Stomach smooth muscle (tissue), 2 donors: ENCODE measurements around the gene HDAC7.
"Not testable (repeated sequence)": the region's sequence is repeated elsewhere in the genome, so short reads cannot be mapped to it uniquely, and the experiment has no call there.

Source experiments
- H3K27ac ChIP-seq: one replicate; pipeline ENCODE4 v1.7.0; 2013; ENCODE audit warnings: mild to moderate bottlenecking, low read length, inconsistent platforms
- H3K27me3 ChIP-seq, 2 donors: one replicate each; pipeline ENCODE4 v1.7.0; 2013; ENCODE audit warnings: low read length in 2 of 2; ENCODE audit not compliant: insufficient read depth in 2 of 2, control insufficient read depth in 1 of 2
- H3K36me3 ChIP-seq, 2 donors: one replicate each; pipeline ENCODE4 v1.7.0; 2013; ENCODE audit warnings: low read length in 2 of 2; ENCODE audit not compliant: control insufficient read depth in 2 of 2, insufficient read depth in 2 of 2
- H3K4me1 ChIP-seq: one replicate; pipeline ENCODE4 v1.7.0; 2013; ENCODE audit warnings: low read length; ENCODE audit not compliant: control insufficient read depth, insufficient read depth
- H3K4me3 ChIP-seq, 2 donors: one replicate each; pipeline ENCODE4 v1.7.0; 2013; ENCODE audit warnings: low read length in 2 of 2
- H3K9ac ChIP-seq, 2 donors: one replicate each; pipeline ENCODE4 v1.7.0; 2013; ENCODE audit warnings: low read length in 2 of 2, mild to moderate bottlenecking in 1 of 2
- H3K9me3 ChIP-seq, 2 donors: one replicate each; pipeline ENCODE4 v1.7.0; 2013; ENCODE audit warnings: low read length in 2 of 2; ENCODE audit not compliant: control insufficient read depth in 2 of 2
- donor health status: healthy.
- donor health status: Pancreatic carcinoma.

The HDAC7 gene

DNA sequence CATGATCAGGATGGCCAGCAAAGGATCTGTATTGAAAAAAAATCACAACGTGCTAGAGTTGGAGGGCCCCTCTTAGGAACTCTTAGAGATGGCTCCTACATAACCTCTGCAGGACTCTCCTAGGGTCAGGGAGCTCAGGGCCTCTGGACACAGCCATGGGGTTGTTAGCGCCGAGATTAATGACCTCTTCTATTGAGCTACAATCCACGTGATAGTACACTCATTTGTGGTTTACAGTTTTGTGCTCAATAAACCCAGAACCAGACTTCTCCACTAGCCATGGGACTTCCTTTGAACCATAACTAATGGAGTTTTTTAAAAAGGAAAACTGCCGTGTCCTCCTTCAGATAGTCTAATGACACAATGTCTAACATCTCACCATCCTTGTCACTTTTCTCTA lies 29.6 kb upstream of the HDAC7 start:
- H3K27me3 ChIP-seq = peaks cover 0 to 4% of the 10 kb centered on the region in 2 donors
- H3K4me3 ChIP-seq = no peak overlapping the region
- no peaks in the 10 kb centered on the region for H3K36me3 ChIP-seq
- H3K4me1 ChIP-seq = no peaks in the 10 kb centered on the region
- H3K9me3 ChIP-seq = no peaks in the 10 kb centered on the region
- no peak overlapping the region for H3K9ac ChIP-seq
- H3K27ac ChIP-seq = no peak overlapping the region

DNA sequence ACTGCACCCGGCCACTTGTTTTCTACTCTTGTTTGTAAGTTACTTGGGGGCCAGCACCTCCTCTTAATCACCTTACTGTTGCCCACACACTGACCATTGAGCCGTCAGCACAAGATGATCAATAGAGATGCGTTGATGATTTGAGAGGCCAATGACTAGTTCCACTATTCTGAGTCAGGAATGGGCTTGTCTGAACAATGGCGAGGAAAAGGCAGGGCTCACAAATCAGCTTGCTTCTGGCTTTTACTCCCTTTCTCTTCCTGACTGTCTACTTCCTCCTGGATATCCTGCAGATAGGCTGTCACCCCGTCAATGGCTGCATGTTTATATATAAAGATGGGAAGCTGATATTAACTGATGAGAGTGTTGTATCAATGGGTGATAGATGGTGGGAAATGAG lies 29.1 kb upstream of the HDAC7 start:
- peaks cover 0 to 4% of the 10 kb centered on the region in 2 donors for H3K27me3 ChIP-seq
- no peaks in the 10 kb centered on the region for H3K9me3 ChIP-seq
- no peaks in the 10 kb centered on the region for H3K4me1 ChIP-seq
- H3K4me3 ChIP-seq = no peak overlapping the region
- no peak overlapping the region for H3K9ac ChIP-seq
- H3K27ac ChIP-seq = no peak overlapping the region
- no peaks in the 10 kb centered on the region for H3K36me3 ChIP-seq

DNA sequence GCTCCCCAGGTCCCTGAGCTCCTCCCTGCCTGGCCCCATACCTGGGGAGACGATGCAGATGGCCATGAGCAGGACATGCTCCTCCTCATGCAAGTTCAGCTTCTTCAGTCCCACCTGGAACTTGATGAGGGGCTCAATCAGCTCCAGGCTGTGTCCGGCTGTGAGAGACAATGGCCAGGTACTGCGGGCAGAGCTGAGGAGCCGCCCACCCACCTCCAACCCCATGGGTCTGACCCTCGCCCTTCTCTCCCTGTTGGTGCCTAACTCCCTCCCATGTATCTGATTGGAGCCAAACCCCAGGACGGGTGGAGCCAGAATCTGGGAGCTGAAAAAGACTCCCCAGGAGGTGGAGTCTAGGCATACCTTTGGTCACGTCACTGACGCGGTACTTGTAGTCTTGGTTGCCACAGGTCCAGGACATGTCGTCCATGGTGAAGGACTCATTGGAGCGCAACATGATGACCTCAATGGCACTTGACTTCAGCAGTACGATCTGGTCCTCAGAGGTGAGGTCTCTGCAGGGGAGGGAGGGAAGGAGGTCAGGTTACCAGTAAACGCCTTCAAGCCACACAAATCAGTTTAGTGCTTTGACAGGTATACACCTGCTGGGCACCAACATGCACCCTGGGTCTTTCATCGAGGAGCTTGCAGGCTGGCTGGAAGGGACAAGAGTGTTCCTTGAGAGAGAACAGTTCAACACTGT lies 26.7 kb upstream of the HDAC7 start:
- no peaks in the 10 kb centered on the region for H3K9me3 ChIP-seq
- no peak overlapping the region for H3K9ac ChIP-seq
- no peak overlapping the region for H3K4me3 ChIP-seq
- H3K27me3 ChIP-seq = peaks cover 0 to 4% of the 10 kb centered on the region in 2 donors
- no peak overlapping the region for H3K27ac ChIP-seq
- H3K36me3 ChIP-seq = no peaks in the 10 kb centered on the region
- H3K4me1 ChIP-seq = no peaks in the 10 kb centered on the region

DNA sequence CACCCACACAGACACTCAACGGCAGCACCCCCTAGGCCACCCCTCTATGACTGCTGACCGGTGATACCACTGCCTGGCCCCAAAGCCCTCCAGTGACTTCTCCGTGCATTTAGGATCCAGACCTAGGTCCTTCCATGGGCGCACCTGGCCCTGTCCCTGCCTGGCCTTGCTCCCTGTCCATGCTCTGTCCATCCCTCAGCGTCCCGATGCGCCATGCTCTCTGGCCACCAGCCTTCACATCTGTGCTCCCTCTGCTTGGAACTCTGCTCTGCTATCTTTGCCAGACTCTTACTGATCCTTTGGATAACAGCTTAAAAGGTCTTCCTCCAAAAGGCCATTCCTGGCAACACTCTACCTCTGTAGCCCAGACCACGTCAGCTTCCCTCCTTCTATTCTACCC lies 25.4 kb upstream of the HDAC7 start:
- Histone ChIP-seq H3K27me3 (peaks cover 0 to 4% of the 10 kb centered on the region in 2 donors), H3K4me3 (no peak overlapping the region), H3K9ac (no peak overlapping the region), H3K4me1 (no peaks in the 10 kb centered on the region), H3K27ac (no peak overlapping the region), H3K36me3 (no peaks in the 10 kb centered on the region), H3K9me3 (no peaks in the 10 kb centered on the region)

DNA sequence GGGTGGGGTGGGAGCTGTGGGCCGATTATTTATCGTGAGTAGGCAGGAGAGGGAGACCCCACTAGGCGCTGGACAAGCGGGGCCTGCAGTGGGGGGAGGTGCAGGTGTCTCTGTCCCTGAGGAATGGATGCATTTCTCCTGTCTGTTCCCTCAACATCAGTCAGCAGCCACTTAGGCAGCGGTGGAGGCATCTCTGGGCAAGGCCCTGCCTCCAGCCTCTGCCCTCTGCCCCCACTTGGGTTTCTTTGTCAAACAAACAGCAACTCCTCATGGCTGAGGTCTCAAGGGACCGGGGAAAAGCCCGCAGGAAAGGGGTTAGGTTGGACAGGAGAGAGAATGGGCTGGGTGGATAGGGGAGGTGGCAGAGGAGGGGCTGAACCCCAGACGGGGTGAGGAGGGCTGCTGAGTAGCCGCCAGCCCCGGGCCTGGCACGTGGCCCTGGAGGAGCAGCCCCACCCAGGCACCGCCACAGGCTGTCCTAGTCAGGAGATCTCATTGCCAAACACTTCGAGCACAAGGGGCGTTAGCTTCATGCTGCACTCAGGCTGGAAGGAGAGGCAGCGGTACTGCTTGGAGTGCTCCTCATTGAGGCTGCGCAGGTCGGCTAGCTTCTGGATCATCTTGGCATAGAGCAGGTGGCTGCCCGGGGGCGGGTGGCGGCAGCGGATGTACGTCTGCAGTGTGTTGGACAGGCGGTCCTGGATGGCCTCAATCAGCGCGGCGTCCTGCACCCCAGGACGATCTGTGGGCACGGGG lies 24.7 kb upstream of the HDAC7 start:
- Histone ChIP-seq H3K36me3 (no peaks in the 10 kb centered on the region), H3K4me1 (no peaks in the 10 kb centered on the region), H3K9ac (no peak overlapping the region)

DNA sequence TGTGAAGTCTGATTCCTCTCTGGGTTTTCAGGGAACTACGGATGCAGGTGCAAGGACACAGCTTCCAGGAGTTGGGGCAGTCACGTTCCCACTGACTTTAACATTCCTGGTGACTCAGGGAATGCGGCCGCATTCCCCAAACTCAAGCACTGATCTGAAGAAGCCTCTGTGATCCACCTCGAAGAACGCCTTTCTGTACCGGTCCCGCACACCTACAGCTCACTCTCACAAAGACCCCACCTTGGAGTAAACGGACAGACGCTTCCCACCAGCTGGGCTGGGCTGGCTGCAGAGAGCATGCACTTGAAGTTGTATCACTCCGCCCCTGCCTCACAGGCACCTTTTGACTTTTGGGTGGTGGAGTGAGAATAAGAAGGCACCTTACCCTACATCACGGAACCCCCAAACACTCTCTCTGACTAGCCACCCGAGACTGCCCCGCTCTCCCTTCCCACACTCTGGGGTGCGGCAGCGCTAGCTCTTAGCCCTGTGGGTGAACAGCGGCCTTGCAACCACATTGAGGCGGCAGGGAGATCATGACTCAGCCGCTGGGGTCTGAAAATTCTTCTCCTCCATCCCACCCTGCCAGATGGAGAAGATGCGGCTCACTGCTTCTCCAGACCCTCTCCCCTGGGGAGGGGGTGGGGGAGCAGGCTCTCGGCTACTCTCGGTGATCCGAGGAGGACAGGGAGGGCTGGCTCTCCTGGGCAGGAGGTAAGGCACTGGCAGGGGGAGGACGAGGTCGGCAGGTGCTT lies 23.7 kb upstream of the HDAC7 start:
- Histone ChIP-seq H3K4me1 (no peaks in the 10 kb centered on the region), H3K9ac (no peak overlapping the region), H3K27me3 (peaks cover 0 to 4% of the 10 kb centered on the region in 2 donors), H3K4me3 (no peak overlapping the region), H3K36me3 (no peaks in the 10 kb centered on the region), H3K27ac (no peak overlapping the region), H3K9me3 (no peaks in the 10 kb centered on the region)

More for the DNA sequence above, 24.7 kb upstream of the HDAC7 start:
- Histone ChIP-seq H3K4me3 (no peak overlapping the region), H3K27ac (no peak overlapping the region), H3K27me3 (peaks cover 0 to 4% of the 10 kb centered on the region in 2 donors), H3K9me3 (no peaks in the 10 kb centered on the region)

- not testable (repeated sequence) for H3K4me3 ChIP-seq, H3K27ac ChIP-seq, H3K27me3 ChIP-seq, H3K4me1 ChIP-seq, H3K9me3 ChIP-seq, H3K9ac ChIP-seq, H3K36me3 ChIP-seq
Measured at GRCh38 chr12:47842543-47842942, 22.8 kb upstream of the HDAC7 start.

DNA sequence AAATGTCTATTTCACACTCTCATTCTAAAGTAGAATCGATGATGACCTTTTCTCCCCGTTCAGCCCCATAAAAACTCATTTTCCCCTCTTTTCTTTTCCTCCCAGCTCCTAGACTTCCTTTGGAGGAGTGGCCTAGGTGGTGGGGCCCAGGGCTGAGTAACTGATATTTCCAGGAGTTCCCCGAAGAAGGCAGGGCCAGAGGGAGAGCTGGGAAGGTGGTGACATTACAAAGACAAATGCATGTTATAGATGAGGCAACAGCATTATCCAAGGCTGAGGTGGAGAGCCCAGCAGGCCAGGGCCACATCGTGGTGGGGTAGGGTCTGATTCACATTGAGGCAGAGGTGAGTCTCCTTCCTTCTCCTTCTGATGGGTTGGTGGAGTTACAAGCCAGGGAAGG lies 22.2 kb upstream of the HDAC7 start:
- Histone ChIP-seq H3K4me1 (peaks cover 9% of the 10 kb centered on the region), H3K36me3 (no peaks in the 10 kb centered on the region), H3K27ac (no peak overlapping the region), H3K9me3 (no peaks in the 10 kb centered on the region), H3K9ac (no peak overlapping the region), H3K27me3 (peaks cover 0 to 4% of the 10 kb centered on the region in 2 donors), H3K4me3 (no peak overlapping the region)

- Histone ChIP-seq H3K27ac (no peak overlapping the region), H3K36me3 (no peaks in the 10 kb centered on the region), H3K4me3 (no peak overlapping the region), H3K27me3 (peaks cover 0 to 4% of the 10 kb centered on the region in 2 donors), H3K9me3 (no peaks in the 10 kb centered on the region), H3K9ac (no peak overlapping the region), H3K4me1 (peaks cover 9% of the 10 kb centered on the region)
Measured at GRCh38 chr12:47841501-47841900, 21.8 kb upstream of the HDAC7 start.

DNA sequence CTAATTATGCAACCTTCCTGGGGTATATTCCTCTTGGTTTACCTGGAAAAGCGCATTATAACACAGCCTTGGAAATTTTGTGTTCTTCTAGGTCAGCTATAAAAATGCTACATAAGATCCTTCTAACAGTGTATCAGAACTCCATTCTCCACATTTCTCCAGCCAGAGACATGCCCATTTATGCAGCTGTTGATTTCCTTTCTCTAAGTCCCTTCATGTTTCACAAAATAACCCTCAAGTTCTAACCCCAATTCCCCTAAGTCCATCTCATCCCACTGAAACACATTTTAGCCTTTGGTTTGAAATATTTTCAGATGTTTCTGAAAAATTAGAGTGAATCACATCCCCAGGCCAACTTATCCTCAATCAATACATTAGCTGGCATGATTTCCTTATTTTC lies 20.9 kb upstream of the HDAC7 start:
- Histone ChIP-seq H3K27me3 (peaks cover 0 to 2% of the 10 kb centered on the region in 2 donors), H3K36me3 (no peaks in the 10 kb centered on the region), H3K4me1 (peaks cover 9% of the 10 kb centered on the region)

More for the DNA sequence above, 20.9 kb upstream of the HDAC7 start:
- Histone ChIP-seq H3K4me3 (no peak overlapping the region), H3K9me3 (no peaks in the 10 kb centered on the region), H3K9ac (no peak overlapping the region), H3K27ac (no peak overlapping the region)
